H1 (cell line): ENCODE results near the gene ATP4A. TPM values are rescaled to one million over a fixed set of nuclear protein-coding genes. Genes with fewer than 3 reads are reported as not detected.

Experiments used
- RAD21 ChIP-seq, 2 experiments: IDR thresholded peaks in 1 of 2; conservative IDR thresholded peaks in 1 of 2; 2 replicates each; pipeline ENCODE4 v1.6.1; 2011; ENCODE audit warnings: low read depth in 2 of 2, low read length in 2 of 2, improper control_type of control experiment in 1 of 2, inconsistent platforms in 1 of 2, mild to moderate bottlenecking in 1 of 2, moderate library complexity in 1 of 2
- polyA plus RNA-seq, 7 experiments: library from polyadenylated mRNA; depleted of rRNA in 3 of 7; stranded (reverse) in 5 of 7; unstranded in 2 of 7; fragments of >200 nt in 5 of 7; fragments of 200-250 nt in 2 of 7; gene quantifications; 1 replicate in 5 of 7; 2 replicates in 1 of 7; 4 replicates in 1 of 7; pipeline versions ENCODE4 v1.2.1 to v1.2.3, GENCODE V29; 2011 to 2013; ENCODE audit warnings: missing spikeins in 2 of 7, mixed read lengths in 2 of 7
- total RNA-seq: library from RNA; stranded (reverse); fragmentation: NEBNext Ultra II Directional; extraction: Animal tissue kit (Norgen Biotek cat#: 25700); gene quantifications from 2 replicates; pipeline ENCODE4 v1.2.1, GENCODE V29; 2021

Gene ATP4A
- total and polyA plus RNA-seq, 2 of the 8 experiments (the other 6 are each of a cell fraction or from before 2014, with no cell fraction given), result 0.50 to 1.2 TPM

GRCh38 chr19:35549174-35549788 is 14.2 kb downstream of the ATP4A start (continued):
- TF ChIP-seq RAD21 (IDR thresholded peaks at IDR 0.05 in 1 of 2, conservative IDR thresholded peaks at IDR 0.05 in 1 of 2; ENCODE audit: low read depth in 2 of 2, low read length in 2 of 2), result peak; percentile 75 to 82
